HG03439 (cell line): ENCODE results near the gene NYAP1.
"Not testable (repeated sequence)": the region's sequence is repeated elsewhere in the genome, so short reads cannot be mapped to it uniquely, and the experiment has no call there.

Experiments used
- ATAC-seq: cut with Tn5 transposase; IDR thresholded peaks from one replicate; pipeline ENCODE4 v1.9.1; 2021; ENCODE audit warnings: mild to moderate bottlenecking, moderate library complexity; ENCODE audit not compliant: unreplicated experiment

Gene NYAP1

GRCh38 chr7:100540073-100540723, 56.5 kb downstream of the NYAP1 start:
- no peak for ATAC-seq

- not testable (repeated sequence) for ATAC-seq
Observed at GRCh38 chr7:100541309-100541708, 57.6 kb downstream of the NYAP1 start.

- no peak for ATAC-seq
Observed at GRCh38 chr7:100543586-100543985, 59.9 kb downstream of the NYAP1 start.

GRCh38 chr7:100544386-100544785, 60.7 kb downstream of the NYAP1 start:
- no peak for ATAC-seq
